ENCODE data around the gene TTI1.
A peak's percentile ranks its signal among the peaks of the same experiment; 100 is the strongest.

The TTI1 gene

GRCh38 chr20:37948956-37949355 is 84.3 kb downstream of the TTI1 start:
- TF ChIP-seq CTCF (conservative IDR thresholded peaks at IDR 0.05; ENCODE audit: control insufficient read depth, insufficient read depth, low read depth, low read length), result no peak

GRCh38 chr20:37947943-37948342 is 85.3 kb downstream of the TTI1 start:
- no peak overlapping the region for H3K4me3 ChIP-seq (ENCODE audit: control insufficient read depth, low read depth, low read length)
- TF ChIP-seq CTCF (conservative IDR thresholded peaks at IDR 0.05; ENCODE audit: control insufficient read depth, insufficient read depth, low read depth, low read length), result no peak
- no peak for DNase-seq (ENCODE audit: low read depth)

More at GRCh38 chr20:37948956-37949355, 84.3 kb downstream of the TTI1 start:
- H3K4me3 ChIP-seq (ENCODE audit: control insufficient read depth, low read depth, low read length), result no peak overlapping the region
- DNase-seq (ENCODE audit: low read depth), result peak; percentile 46

- H3K4me3 ChIP-seq (ENCODE audit: control insufficient read depth, low read depth, low read length), result no peak overlapping the region
- TF ChIP-seq CTCF (conservative IDR thresholded peaks at IDR 0.05; ENCODE audit: control insufficient read depth, insufficient read depth, low read depth, low read length), result no peak
- no peak for DNase-seq (ENCODE audit: low read depth)
Measured at GRCh38 chr20:37946946-37947345, 86.3 kb downstream of the TTI1 start.

GRCh38 chr20:37945091-37945547 is 88.1 kb downstream of the TTI1 start:
- DNase-seq (ENCODE audit: low read depth), result no peak
- no peak for TF ChIP-seq CTCF (conservative IDR thresholded peaks at IDR 0.05; ENCODE audit: control insufficient read depth, insufficient read depth, low read depth, low read length)
- no peak overlapping the region for H3K4me3 ChIP-seq (ENCODE audit: control insufficient read depth, low read depth, low read length)

- no peak for TF ChIP-seq CTCF (conservative IDR thresholded peaks at IDR 0.05; ENCODE audit: control insufficient read depth, insufficient read depth, low read depth, low read length)
- H3K4me3 ChIP-seq (ENCODE audit: control insufficient read depth, low read depth, low read length), result no peak overlapping the region
- no peak for DNase-seq (ENCODE audit: low read depth)
Measured at GRCh38 chr20:37944456-37944981, 88.7 kb downstream of the TTI1 start.

GRCh38 chr20:37943501-37944455 is 89.5 kb downstream of the TTI1 start:
- H3K4me3 ChIP-seq (ENCODE audit: control insufficient read depth, low read depth, low read length), result no peak overlapping the region
- no peak for DNase-seq (ENCODE audit: low read depth)
- TF ChIP-seq CTCF (conservative IDR thresholded peaks at IDR 0.05; ENCODE audit: control insufficient read depth, insufficient read depth, low read depth, low read length), result no peak

Data from fibroblast of mammary gland (primary cell).